Activated naive CD4-positive, alpha-beta T cell treated with anti-CD3 and anti-CD28 coated beads, Interleukin-2, amount 50 U/mL, for 16 hours (primary cell): ENCODE data around the gene PPP1R12C.

Experiments used
- DNase-seq: peaks from one replicate; pipeline ENCODE4 v3.0.0-alpha.2; 2020

PPP1R12C gene

GRCh38 chr19:55088543-55089341 is 28.7 kb downstream of the PPP1R12C start:
- DNase-seq, result peak; percentile 82

- DNase-seq, result no peak
Measured at GRCh38 chr19:55088021-55088451, 29.4 kb downstream of the PPP1R12C start.

GRCh38 chr19:55087542-55087901 is 29.9 kb downstream of the PPP1R12C start:
- no peak for DNase-seq

GRCh38 chr19:55086730-55087541 is 30.5 kb downstream of the PPP1R12C start:
- peak; percentile 59 for DNase-seq

- no peak for DNase-seq
Measured at GRCh38 chr19:55085923-55086715, 31.3 kb downstream of the PPP1R12C start.

GRCh38 chr19:55084416-55084815 is 33.0 kb downstream of the PPP1R12C start:
- DNase-seq, result no peak

- no peak for DNase-seq
Measured at GRCh38 chr19:55083004-55083850, 34.2 kb downstream of the PPP1R12C start.

- peak; percentile 58 for DNase-seq
Measured at GRCh38 chr19:55082020-55082851, 35.2 kb downstream of the PPP1R12C start.

GRCh38 chr19:55081770-55082019 is 35.7 kb downstream of the PPP1R12C start:
- no peak for DNase-seq

GRCh38 chr19:55080968-55081769 is 36.3 kb downstream of the PPP1R12C start:
- DNase-seq, result peak; percentile 80

GRCh38 chr19:55080121-55080967 is 37.1 kb downstream of the PPP1R12C start:
- DNase-seq, result peak; percentile 61

- no peak for DNase-seq
Measured at GRCh38 chr19:55079400-55080038, 37.9 kb downstream of the PPP1R12C start.

GRCh38 chr19:55078996-55079395 is 38.4 kb downstream of the PPP1R12C start:
- DNase-seq, result no peak

GRCh38 chr19:55077106-55077505 is 40.3 kb downstream of the PPP1R12C start:
- no peak for DNase-seq

GRCh38 chr19:55076321-55076720 is 41.1 kb downstream of the PPP1R12C start:
- no peak for DNase-seq

GRCh38 chr19:55075371-55075998 is 42.0 kb downstream of the PPP1R12C start, which contains the start of gene EPS8L1:
Gene EPS8L1, plus strand, starts transcription at chr19:55075869. Its CDS starts 576 bp downstream, at chr19:55076445.
- no peak for DNase-seq

- no peak for DNase-seq
Measured at GRCh38 chr19:55071913-55072312, 45.5 kb downstream of the PPP1R12C start.

- no peak for DNase-seq
Measured at GRCh38 chr19:55071129-55071502, 46.3 kb downstream of the PPP1R12C start.
